Measurements from ENCODE around the gene SIRT6. TPM values are rescaled to one million over a fixed set of nuclear protein-coding genes. Genes with fewer than 3 reads are reported as not detected.

Gene SIRT6
- polyA plus RNA-seq, 1 of the 3 experiments (the other 2 are of a cell fraction), result 41.0 TPM

- TF ChIP-seq CHD2 (IDR thresholded peaks at IDR 0.05; ENCODE audit: low read length, partially characterized antibody) (no peak), JUND (IDR thresholded peaks at IDR 0.05) (no peak), SIN3A (IDR thresholded peaks at IDR 0.05; ENCODE audit: borderline replicate concordance, low read depth, low read length) (no peak), TCF12 (IDR thresholded peaks at IDR 0.05) (no peak), SMC3 (IDR thresholded peaks at IDR 0.05; ENCODE audit: low read depth, low read length) (no peak), CTCF (IDR thresholded peaks at IDR 0.05) (no peak), ELF1 (IDR thresholded peaks at IDR 0.05) (no peak), TAF1 (IDR thresholded peaks at IDR 0.05; ENCODE audit: borderline replicate concordance, low read depth, low read length) (no peak), POLR2AphosphoS5 (IDR thresholded peaks at IDR 0.05; ENCODE audit: low read depth, low read length) (no peak), RFX5 (IDR thresholded peaks at IDR 0.05; ENCODE audit: low read length) (no peak), RAD21 (IDR thresholded peaks at IDR 0.05; ENCODE audit: low read length) (no peak)
- TF ChIP-seq, protein P1, sequence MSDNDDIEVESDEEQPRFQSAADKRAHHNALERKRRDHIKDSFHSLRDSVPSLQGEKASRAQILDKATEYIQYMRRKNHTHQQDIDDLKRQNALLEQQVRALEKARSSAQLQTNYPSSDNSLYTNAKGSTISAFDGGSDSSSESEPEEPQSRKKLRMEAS (IDR thresholded peaks at IDR 0.05; ENCODE audit: low read depth), result no peak
Measured at GRCh38 chr19:4185413-4186086, 3.2 kb upstream of the SIRT6 start (continued).

DNA sequence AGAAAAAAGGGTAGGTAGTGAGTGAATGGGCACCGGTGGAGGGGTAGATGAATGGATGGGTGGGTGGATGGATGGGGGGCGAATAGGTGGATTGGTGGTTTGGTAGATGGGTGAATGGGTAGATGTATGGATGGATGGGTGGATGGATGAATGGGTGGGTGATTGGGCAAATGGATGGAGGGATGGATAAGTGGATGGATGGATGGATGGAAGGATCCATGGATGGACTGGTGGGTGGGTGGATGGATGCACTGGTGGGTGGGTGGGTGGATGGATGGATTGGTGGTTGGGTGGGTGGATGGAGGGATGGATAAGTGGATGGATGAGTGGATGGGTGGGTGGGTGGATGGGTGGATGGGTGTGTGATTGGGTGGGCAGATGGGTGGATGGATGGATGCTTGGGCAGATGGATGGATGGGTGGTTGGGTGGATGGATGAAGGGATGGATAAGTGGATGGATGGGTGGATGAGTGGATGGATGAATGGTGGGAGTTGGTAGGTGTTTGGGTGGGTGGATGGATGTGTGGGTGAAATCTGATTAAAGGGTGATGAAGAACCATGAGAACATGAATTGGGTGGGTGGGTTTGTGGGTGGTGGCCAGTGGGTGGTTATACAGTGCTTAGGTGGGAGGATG, 2.5 kb upstream of the SIRT6 start:
- no peaks in the 10 kb centered on the region for H3K9me3 ChIP-seq
- no peak for DNase-seq
- POLR2A ChIA-PET, result no interaction called here
- H4K20me1 ChIP-seq (ENCODE audit: insufficient read depth), result no peaks in the 10 kb centered on the region
- H3K4me1 ChIP-seq (ENCODE audit: control insufficient read depth in 1 of 2, insufficient read depth in 2 of 2, low read depth in 1 of 2, low read length in 1 of 2), result peaks cover 0 to 7% of the 10 kb centered on the region in 2 experiments; a peak in 1 of 4 replicates
- H3K4me2 ChIP-seq, result no peak overlapping the region
- H3K27ac ChIP-seq (ENCODE audit: low read depth in 2 of 2, low read length in 1 of 2), result no peak overlapping the region
- H3K27me3 ChIP-seq (ENCODE audit: insufficient read depth), result no peaks in the 10 kb centered on the region
- H3K9ac ChIP-seq, result no peak overlapping the region
- peaks cover 0 to 5% of the 10 kb centered on the region in 2 experiments for H3K36me3 ChIP-seq (replicated peaks in 1 of 2; ENCODE audit: control insufficient read depth in 1 of 2, insufficient read depth in 2 of 2, low read length in 1 of 2)
- no peak overlapping the region for H3K4me3 ChIP-seq (ENCODE audit: low read depth in 2 of 2, low read length in 1 of 2)
- H3K79me2 ChIP-seq (ENCODE audit: insufficient read depth), result peaks cover 16% of the 10 kb centered on the region; the same call in 1 of the 2 replicates
- TF ChIP-seq USF2 (IDR thresholded peaks at IDR 0.05; ENCODE audit: borderline replicate concordance, low read depth, low read length), result no peak
- TF ChIP-seq CHD2 (IDR thresholded peaks at IDR 0.05; ENCODE audit: low read length, partially characterized antibody), result no peak
- no peak for TF ChIP-seq USF1 (IDR thresholded peaks at IDR 0.05; ENCODE audit: borderline replicate concordance, low read depth)
- TF ChIP-seq ELF1 (IDR thresholded peaks at IDR 0.05), result no peak
- no peaks in the 10 kb centered on the region for H3F3A ChIP-seq (replicated peaks; ENCODE audit: insufficient read depth)
- no peaks in the 10 kb centered on the region for H3K9me2 ChIP-seq
- 60% methylated on average over 2 of the region's 2 CpGs for WGBS (ENCODE audit: low lambda C conversion rate)
- CTCF ChIA-PET, result interaction anchor here (0.9 to 1.5 kb wide), 3 partner anchors 8 to 45 kb away, joined by 3 to 5 read pairs (median 4); no protein-coding TSS in a partner anchor
- no peak overlapping the region for H2AFZ ChIP-seq (ENCODE audit: low read depth)
